GM21576 (cell line): ENCODE measurements around the gene ZNF256.

Experiments used
- ATAC-seq: cut with Tn5 transposase; IDR thresholded peaks from one replicate; pipeline ENCODE4 v1.9.1; 2021; ENCODE audit warnings: mild to moderate bottlenecking, moderate library complexity; ENCODE audit not compliant: unreplicated experiment

ZNF256 gene

DNA sequence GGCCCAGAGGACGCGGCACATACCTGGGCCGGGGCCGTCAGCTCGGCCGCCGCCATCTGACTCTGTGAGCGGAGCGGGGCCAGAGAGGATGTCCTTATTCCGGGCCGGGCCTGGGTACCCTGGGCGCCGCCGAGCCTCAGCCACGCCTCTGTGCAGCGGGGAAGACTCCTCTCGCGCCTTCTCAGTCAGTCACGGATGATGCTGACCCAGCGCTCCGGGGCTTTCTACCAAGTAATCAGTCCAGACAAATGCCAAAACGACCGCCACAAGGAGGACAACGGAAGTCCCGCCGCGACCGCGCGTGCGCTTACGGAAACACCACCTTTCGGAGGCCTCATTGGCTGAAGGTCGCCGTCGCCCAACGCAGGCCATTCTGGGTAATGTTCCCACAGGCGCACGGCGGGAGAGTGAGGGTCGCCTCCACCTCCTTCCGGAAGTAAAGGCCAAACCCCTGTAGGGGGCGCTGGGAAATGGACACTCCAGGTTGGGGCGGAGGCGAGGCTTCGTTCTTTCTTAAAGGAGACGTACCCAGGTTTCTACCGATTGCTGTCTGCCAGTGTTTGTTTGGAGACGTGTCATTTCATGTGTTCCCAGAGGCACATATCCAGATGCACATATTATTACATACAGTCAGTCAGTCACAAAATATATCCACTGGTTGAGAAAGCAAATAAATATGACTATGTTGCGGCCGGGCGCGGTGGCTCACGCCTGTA lies at the start of gene ZNF256:
TSS of gene ZNF256 (minus strand) at position 288 of the 716 bp plus-strand sequence. CDS start at position 56, 232 bp downstream.
- ATAC-seq = peak; percentile 83

- no peak for ATAC-seq
These were observed 45.3 kb upstream of the ZNF256 start for GRCh38 chr19:57992841-57993240.

GRCh38 chr19:57978586-57979289 lies 31.2 kb upstream of the ZNF256 start:
- no peak for ATAC-seq

GRCh38 chr19:57974434-57974833 lies 26.9 kb upstream of the ZNF256 start, which contains the start of gene C19orf18:
TSS of gene C19orf18 (minus strand) at chr19:57974534. CDS start at chr19:57974432, 102 bp downstream.
- no peak for ATAC-seq

DNA sequence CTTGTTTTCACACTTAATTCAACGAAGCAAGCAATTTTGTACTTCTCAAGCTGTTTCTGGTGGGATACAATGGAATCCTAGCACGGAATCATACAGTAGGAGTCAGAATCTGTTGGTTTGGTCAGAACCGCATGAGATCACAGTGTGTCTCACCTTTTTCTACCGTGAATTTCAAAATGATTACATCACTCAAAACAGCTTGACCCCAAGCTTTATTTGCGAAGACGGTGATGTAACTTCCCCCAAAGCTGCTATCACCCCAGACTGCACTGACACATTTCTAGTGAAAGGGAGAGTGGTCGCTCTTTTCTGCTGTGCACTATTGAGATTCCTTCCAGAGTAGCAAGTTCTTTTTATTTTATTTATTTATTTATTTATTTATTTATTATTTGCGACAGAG lies 17.3 kb upstream of the ZNF256 start:
- no peak for ATAC-seq

DNA sequence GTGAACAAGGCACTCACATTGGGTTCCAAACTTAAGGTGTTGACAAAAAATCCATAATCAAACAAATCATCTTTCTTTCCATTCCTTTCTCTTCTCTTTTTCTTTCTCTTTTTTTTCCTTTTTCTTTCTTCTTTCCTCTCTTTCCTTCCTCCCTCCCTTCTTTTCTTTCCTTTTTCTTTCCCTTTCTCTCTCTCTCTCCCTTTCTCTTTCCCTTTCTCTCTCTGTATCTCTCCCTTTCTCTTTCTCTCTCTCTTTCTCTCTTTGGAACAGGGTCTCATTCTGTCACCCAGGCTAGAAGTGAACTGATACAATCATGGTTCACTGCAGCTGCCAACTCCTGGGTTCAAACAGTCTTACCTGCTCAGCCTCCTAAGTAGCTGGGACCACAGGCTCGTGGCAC lies 14.3 kb upstream of the ZNF256 start:
- ATAC-seq = no peak

- no peak for ATAC-seq
These were observed 7.5 kb upstream of the ZNF256 start for GRCh38 chr19:57954996-57955395.

DNA sequence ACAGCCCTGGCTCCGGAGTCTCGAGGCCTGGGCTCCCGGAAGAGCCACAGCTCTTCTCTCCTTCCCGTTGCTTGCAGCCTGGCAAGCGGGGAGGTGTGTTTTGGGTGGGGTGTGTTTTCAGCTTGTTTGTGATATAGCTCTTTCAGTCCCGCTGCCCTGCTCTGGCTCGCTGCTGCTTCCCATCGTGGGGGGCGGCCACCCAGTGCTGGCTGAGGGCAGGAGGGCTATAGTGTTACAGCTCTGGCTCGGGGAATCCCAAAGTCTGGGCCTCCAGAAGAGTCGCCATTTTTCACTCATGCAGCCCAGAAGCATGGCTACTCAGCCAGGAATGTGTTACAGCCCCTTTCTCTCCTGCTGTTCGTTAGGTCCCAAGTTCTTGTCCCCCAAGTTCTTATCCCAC lies 2.2 kb upstream of the ZNF256 start:
- no peak for ATAC-seq

GRCh38 chr19:57949296-57949695 lies 1.8 kb upstream of the ZNF256 start:
- ATAC-seq = no peak

GRCh38 chr19:57947088-57947418 lies 453 bp downstream of the ZNF256 start:
- ATAC-seq = peak; percentile 12

DNA sequence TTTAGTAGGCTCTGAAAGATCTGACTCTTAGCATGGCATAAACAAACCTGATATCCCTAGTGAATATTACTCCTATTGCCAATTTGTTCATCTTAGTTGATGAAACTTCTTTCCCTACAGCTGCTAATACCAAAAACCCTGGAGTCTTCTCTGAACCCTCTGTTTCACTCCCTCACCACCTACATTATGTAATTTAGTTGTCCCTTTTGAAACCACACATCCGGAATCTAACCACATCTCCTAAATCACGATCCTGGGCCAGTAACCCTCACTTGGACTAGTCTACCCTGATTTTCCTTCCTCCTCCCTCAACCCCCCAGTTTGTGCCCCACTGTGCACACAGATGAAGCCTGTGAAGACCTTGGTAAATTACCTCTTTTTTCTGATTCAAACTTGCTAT lies 1.2 kb downstream of the ZNF256 start:
- ATAC-seq = no peak

DNA sequence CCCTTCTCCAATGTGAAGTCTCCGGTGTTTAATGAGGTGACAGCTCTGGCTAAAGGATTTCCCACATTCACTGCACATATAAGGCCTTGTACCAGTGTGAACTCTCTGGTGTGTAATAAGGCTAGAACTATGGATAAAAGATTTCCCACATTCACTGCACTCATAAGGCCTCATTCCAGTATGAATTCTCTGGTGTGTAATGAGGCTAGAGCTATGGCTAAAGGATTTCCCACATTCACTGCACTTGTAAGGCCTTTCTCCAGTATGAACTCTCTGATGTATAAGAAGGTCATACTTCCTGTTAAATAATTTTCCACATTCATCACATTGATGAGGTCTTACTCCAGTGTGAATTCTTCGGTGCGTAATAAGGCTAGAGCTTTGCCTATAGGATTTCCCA lies 5.9 kb downstream of the ZNF256 start:
- ATAC-seq = no peak

DNA sequence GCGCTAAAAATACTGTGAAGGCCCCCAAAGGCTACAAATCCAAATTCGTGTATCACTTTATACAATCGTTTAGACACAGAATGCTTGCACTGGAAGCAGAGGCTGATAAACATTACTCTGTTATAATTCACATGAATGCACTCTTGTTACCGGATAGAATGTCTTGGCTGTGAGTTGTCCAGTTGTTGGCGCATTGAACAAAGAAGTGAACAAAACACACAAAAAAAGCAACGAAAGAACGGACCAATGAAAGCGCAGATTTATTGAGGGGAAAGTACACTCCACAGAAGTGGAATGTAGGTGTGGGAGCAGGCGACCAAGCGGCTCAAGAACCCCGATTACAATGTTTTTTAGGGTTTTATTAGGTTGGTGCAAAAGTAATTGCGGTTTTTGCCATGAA lies 11.8 kb downstream of the ZNF256 start:
- ATAC-seq = no peak

DNA sequence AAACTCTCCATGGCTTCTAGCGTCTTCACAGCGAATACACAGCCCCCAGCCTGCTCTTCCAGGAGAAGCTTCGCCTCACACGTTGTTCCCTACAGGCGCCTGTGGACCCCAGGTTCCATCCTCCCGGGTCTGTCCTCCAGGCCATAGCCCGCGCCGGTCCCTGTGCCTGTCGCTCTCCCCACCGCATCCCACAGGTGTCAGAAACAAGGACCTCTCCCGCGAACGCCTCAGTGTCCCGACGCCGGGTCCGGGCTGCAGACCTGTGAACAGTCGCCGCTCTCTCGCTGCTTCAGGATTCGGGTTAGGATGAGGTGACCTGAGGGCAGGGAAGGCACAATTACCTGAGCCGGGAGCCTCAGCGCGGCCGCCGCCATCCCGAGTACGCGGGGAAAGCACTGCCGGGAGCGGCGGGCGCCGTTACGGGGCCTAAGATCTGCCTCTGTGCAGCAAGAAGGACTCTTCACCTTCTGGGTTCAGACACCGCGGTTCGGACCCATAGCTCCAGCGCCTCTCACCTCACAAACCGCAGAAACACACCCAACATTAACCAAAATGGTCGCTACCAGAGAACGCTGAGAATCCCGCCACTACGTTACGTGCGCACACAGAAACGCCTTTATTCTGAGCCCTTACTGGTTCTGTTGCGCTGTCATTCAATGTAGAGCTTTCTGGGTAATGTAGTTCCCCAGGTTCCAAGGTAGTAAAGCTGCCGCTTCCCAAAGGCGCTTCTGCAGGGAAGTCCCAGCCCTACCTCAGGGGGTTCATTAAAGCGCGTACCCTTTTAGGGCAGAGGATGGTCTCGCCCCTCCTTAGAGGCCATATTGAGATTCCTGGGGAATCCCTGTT lies 12.5 kb downstream of the ZNF256 start, which contains the start of gene ZNF418:
TSS of gene ZNF418 (minus strand) at position 583 of the 846 bp plus-strand sequence. CDS start 1,580 bp downstream, outside the sequence.
- ATAC-seq = peak; percentile 86

- no peak for ATAC-seq
These were observed 19.9 kb downstream of the ZNF256 start for GRCh38 chr19:57927587-57927986.

DNA sequence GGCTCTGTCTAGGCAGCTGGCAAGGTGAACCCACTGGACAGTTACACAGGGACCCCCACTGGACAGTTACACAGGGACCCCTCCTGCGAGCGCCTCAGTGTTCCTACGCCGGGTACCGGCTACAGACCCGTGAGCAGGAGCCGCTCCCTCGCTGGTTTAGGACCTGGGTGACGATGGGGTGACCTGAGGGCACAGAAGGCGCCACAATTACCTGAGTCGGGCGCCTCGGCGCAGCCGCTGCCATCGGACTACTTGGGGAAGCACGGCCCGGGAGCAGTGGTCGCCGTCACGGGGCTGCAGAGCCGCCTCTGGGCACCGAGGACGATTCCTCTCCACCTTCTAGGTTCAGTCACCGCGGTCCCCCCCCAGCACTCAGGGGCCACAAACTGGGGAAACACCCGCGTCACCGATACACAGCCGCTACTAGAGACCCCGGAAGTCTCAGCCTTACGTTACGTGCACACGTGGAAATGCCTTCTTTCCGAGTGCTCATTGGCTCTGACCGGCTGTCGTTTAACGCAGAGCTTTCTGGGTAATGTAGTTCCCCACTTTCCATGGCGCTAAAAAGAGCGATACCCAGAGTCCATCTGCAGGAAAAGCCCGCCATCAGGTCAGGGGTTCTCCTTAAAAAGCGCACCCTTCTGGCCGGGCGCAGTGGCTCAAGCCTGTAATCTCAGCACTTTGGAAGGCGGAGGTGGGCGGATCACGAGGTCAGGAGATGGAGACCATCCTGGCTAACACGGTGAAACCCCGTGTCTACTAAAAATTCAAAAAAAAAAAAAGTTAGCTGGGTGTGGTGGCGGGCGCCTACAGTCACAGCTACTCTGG lies 31.1 kb downstream of the ZNF256 start, which contains the start of gene ZNF417:
TSS of gene ZNF417 (minus strand) at position 425 of the 828 bp plus-strand sequence. CDS start at position 244, 181 bp downstream.
- ATAC-seq = peak; percentile 93

DNA sequence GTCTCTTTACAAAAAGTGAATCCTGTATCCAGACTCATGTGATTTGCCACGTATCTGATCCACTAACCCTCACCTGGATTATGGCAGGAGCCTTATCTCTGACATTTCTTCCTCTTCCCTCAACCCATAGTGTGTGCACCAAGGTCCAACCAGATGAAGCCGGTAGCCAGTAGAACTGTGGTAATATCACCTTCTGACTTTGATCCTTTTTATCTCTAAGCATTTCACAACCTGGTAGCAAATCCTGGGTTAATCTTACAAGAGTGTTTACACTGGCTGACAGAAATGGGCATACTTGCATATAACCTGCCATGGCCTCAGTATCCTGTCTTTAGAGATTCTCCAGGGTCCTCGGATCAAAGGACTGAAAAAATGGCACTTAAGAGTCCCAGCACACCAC lies 33.0 kb downstream of the ZNF256 start:
- ATAC-seq = no peak

- no peak for ATAC-seq
These were observed 40.1 kb downstream of the ZNF256 start for GRCh38 chr19:57907394-57907793.

DNA sequence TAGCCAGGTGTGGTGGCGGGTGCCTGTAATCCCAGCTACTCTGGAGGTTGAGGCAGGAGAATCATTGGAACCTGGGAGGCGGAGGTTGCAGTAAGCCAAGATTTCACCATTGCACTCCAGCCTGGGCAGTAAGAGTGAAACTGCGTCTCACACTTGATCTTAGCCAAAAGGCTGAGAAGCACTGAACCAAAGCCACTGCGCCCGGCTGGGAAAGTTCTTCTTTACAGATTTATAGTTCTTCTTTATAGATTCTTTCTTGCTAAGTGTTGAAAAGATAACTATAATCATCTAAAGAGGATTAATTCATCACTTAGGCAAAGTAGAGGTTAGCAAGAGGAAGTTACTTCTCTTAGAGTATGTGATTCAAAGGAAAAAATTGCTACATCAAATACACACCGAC lies 42.2 kb downstream of the ZNF256 start:
- ATAC-seq = no peak

DNA sequence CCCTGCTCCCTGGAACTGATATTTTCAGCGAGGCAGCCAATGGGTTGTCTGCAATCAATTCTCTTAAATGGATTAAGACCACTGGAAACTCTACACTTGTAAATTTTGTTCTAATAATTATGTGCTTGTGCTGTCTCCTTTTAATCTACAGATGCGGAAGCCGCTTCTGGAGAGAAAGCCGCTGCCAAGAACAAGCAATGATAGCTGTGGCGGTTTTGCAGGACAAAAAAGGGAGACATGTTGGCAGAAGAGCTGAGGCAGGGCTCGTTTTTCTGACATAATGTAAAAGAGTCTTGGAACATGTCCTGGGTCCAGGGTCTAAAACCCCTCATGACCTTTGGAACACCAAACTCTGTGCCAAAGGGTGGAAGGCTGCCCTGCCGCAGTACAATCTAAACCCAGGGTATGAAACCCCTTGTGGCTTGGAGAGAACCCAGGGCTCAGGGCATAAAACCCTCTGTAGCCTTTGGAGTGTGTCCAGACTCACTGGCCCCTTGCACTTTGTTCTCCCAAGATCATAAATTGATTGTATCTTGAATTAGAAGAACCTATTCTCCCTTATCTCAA lies 43.8 kb downstream of the ZNF256 start:
- no peak for ATAC-seq
